GM18517 (cell line): ENCODE measurements around the gene OXCT2.

Source experiments
- ATAC-seq: cut with Tn5 transposase; IDR thresholded peaks from one replicate; pipeline ENCODE4 v1.9.1; 2021; ENCODE audit warnings: mild to moderate bottlenecking, moderate library complexity; ENCODE audit not compliant: unreplicated experiment

OXCT2 gene

GRCh38 chr1:39737546-39738169 lies 33.5 kb downstream of the OXCT2 start:
- ATAC-seq: no peak

- no peak for ATAC-seq
Observed at GRCh38 chr1:39735731-39736130, 35.4 kb downstream of the OXCT2 start.

- no peak for ATAC-seq
Observed at GRCh38 chr1:39733161-39733560, 38.0 kb downstream of the OXCT2 start.

- no peak for ATAC-seq
Observed at GRCh38 chr1:39732730-39733129, 38.4 kb downstream of the OXCT2 start.

GRCh38 chr1:39729842-39730241 lies 41.3 kb downstream of the OXCT2 start:
- no peak for ATAC-seq

GRCh38 chr1:39729030-39729429 lies 42.1 kb downstream of the OXCT2 start:
- ATAC-seq: no peak

- no peak for ATAC-seq
Observed at GRCh38 chr1:39727932-39728317, 43.2 kb downstream of the OXCT2 start.

GRCh38 chr1:39727221-39727931 lies 43.8 kb downstream of the OXCT2 start:
- peak; percentile 79 for ATAC-seq

- ATAC-seq: no peak
Observed at GRCh38 chr1:39726600-39726999, 44.5 kb downstream of the OXCT2 start.

- no peak for ATAC-seq
Observed at GRCh38 chr1:39722495-39722894, 48.7 kb downstream of the OXCT2 start.

GRCh38 chr1:39721664-39722063 lies 49.5 kb downstream of the OXCT2 start:
- ATAC-seq: no peak

- no peak for ATAC-seq
Observed at GRCh38 chr1:39720094-39720999, 50.8 kb downstream of the OXCT2 start.
